ENCODE measurements around the gene ARHGEF7. TPM values are rescaled to one million over a fixed set of nuclear protein-coding genes. Genes with fewer than 3 reads are reported as not detected.

ARHGEF7 gene
- total RNA-seq, 2 experiments from 2014 or later, result 67.0 to 71.2 TPM

DNA sequence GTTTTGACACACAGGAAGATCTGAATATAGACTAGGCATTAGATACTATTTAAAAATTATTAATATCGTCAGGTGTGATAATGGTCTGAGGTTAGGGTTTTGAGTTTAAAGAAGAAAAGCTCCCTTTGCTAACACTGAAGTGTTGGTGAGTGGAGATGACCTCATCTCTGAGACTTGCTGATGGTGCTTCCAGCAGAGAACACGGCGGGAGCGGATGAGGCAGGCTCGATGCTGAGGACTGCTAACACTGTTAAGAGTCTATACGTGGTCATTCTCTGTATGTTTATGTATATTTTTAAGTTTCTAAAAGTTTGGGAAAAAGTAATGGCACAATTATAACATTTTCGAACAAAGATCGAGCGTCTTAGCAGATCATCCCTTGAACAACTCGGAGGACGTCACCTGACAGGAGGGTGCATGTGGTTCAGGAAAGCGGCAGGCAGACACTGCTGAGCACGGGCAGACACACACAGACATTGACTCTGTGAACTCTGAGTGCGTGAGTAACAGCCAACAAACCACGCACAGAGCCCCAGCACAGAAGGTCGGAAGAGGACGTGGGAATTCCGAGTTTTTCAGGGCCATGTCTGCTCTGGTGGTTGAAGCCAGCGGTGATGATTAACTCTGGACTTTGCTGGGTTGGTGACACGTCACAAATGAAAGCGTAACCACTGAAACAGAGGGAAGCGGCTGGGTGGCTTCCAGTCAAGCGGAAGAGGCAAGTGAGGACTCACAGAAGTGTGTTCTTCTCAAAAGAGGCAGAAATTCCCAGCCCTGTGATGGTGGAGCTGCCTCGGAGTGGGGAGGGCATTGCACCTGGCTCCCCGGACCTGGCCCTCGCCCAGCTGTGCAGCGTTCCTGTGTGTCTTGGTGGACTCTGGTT lies 113.4 kb downstream of the ARHGEF7 start:
- intact Hi-C loops (cut with micrococcal nuclease), result no loop called here
- TF ChIP-seq, protein P1, sequence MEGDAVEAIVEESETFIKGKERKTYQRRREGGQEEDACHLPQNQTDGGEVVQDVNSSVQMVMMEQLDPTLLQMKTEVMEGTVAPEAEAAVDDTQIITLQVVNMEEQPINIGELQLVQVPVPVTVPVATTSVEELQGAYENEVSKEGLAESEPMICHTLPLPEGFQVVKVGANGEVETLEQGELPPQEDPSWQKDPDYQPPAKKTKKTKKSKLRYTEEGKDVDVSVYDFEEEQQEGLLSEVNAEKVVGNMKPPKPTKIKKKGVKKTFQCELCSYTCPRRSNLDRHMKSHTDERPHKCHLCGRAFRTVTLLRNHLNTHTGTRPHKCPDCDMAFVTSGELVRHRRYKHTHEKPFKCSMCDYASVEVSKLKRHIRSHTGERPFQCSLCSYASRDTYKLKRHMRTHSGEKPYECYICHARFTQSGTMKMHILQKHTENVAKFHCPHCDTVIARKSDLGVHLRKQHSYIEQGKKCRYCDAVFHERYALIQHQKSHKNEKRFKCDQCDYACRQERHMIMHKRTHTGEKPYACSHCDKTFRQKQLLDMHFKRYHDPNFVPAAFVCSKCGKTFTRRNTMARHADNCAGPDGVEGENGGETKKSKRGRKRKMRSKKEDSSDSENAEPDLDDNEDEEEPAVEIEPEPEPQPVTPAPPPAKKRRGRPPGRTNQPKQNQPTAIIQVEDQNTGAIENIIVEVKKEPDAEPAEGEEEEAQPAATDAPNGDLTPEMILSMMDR (IDR thresholded peaks at IDR 0.05), result no peak
- H3K9me3 Mint-ChIP-seq, result no peaks in the 10 kb centered on the region
- H3K4me1 Mint-ChIP-seq (ENCODE audit: low read depth), result peaks cover 31% of the 10 kb centered on the region
- no peak for ATAC-seq
- H3K27ac Mint-ChIP-seq, result no peak overlapping the region
- H3K4me3 Mint-ChIP-seq, result no peak overlapping the region
- no peaks in the 10 kb centered on the region for H3K27me3 Mint-ChIP-seq
- POLR2A ChIA-PET, result no interaction called here
- H3K36me3 Mint-ChIP-seq (ENCODE audit: low read depth), result peaks cover 32% of the 10 kb centered on the region
- no peak for DNase-seq
- CTCF ChIA-PET, result interaction anchor here (1.4 kb wide), 2 partner anchors 9 to 158 kb away, joined by 3 read pairs; no protein-coding TSS in a partner anchor

DNA sequence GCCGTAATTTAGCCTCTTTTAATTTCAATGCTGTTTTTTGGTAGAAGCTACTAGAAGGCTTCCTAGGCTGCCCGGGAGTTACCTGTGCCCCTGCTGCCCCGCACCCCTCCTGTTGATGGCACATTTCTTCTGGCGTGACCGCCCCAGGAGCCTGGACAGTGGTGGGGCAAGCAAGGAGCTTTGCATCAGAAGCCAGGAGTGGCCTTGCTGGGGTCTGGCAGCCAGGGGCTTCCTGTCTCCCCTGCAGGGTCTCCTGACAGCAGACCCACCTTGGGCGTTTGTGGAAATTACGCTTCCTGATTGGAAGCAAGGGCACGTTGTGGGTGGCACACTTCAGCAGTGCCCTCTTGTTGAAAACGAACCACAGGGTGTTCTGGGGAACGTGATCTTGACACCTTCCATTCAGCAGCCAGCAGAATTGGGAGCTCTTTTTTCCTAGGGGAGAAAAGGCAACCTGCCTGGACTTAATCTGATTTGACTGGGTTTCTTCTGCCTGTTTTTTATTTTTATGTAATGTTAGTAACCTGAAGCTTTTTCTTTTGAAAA lies 115.3 kb downstream of the ARHGEF7 start:
- Mint-ChIP-seq H3K4me3 (no peak overlapping the region), H3K9me3 (no peaks in the 10 kb centered on the region), H3K4me1 (ENCODE audit: low read depth) (peaks cover 30% of the 10 kb centered on the region), H3K27me3 (no peaks in the 10 kb centered on the region), H3K27ac (no peak overlapping the region), H3K36me3 (ENCODE audit: low read depth) (peaks cover 42% of the 10 kb centered on the region)
- ChIA-PET POLR2A (interaction anchor here (0.6 kb wide), 1 partner anchor 71 kb away, joined by 3 read pairs; no protein-coding TSS in a partner anchor), CTCF (interaction anchor here (0.7 to 1.4 kb wide), 3 partner anchors 15 to 163 kb away, joined by 3 to 4 read pairs (median 3); no protein-coding TSS in a partner anchor)
- intact Hi-C loops (cut with micrococcal nuclease), result no loop called here
- ATAC-seq (no peak), DNase-seq (no peak)
- TF ChIP-seq, protein P1 (IDR thresholded peaks at IDR 0.05), result no peak

DNA sequence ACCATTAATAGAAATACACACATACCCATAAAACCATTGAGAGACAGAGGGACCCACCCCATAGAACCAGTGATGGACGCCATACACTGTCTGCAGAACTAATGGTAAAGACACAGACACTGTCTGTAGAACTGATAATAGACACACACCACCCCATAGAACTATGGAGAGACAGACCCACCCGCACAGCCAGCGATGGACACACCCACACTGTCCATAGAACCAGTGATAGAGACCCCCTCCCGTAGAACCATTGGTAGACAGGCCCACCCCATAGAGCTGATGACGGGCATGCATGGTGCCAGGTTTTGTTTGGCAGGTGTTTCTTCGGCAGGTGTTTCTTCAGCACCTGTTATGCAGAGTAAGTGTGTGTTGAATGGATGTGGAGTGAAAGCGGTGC lies 117.1 kb downstream of the ARHGEF7 start:
- POLR2A ChIA-PET, result no interaction called here
- Mint-ChIP-seq H3K4me1 (ENCODE audit: low read depth) (peaks cover 19% of the 10 kb centered on the region), H3K36me3 (ENCODE audit: low read depth) (peaks cover 44% of the 10 kb centered on the region), H3K27me3 (no peaks in the 10 kb centered on the region), H3K9me3 (no peaks in the 10 kb centered on the region), H3K4me3 (no peak overlapping the region), H3K27ac (no peak overlapping the region)
- TF ChIP-seq, protein P1 (IDR thresholded peaks at IDR 0.05), result no peak
- ATAC-seq (no peak), DNase-seq (no peak)
- CTCF ChIA-PET, result no interaction called here
- intact Hi-C loops (cut with micrococcal nuclease), result no loop called here

DNA sequence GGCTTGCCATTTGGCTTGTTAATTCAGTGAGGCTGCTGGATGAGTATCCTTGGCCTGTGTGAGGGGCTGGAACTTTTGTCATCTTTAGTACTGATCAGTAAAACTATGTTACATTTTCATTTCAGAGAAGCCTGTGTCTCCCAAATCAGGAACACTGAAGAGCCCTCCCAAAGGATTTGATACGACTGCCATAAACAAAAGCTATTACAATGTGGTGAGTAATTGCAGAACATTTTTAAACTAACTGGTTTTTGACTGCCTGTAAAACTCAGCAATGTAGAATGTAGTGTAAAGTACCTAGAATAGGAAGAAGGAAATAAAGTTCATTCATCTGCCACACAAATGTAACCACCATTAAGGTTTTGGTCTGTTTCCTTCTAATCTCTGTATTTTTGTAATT lies 118.0 kb downstream of the ARHGEF7 start:
- Mint-ChIP-seq H3K36me3 (ENCODE audit: low read depth) (peaks cover 41% of the 10 kb centered on the region), H3K9me3 (no peaks in the 10 kb centered on the region), H3K27me3 (no peaks in the 10 kb centered on the region), H3K4me1 (ENCODE audit: low read depth) (peaks cover 15% of the 10 kb centered on the region), H3K27ac (no peak overlapping the region), H3K4me3 (no peak overlapping the region)
- TF ChIP-seq, protein P1 (IDR thresholded peaks at IDR 0.05), result no peak
- no peak for ATAC-seq
- intact Hi-C loops (cut with micrococcal nuclease), result no loop called here
- CTCF ChIA-PET, result no interaction called here
- DNase-seq, result no peak
- POLR2A ChIA-PET, result no interaction called here

All from activated CD8-positive, alpha-beta T cell treated with anti-CD3 and anti-CD28 coated beads for 36 hours (primary cell).